H9 (cell line): ENCODE results near the gene LILRB3. TPM values are rescaled to one million over a fixed set of nuclear protein-coding genes. Genes with fewer than 3 reads are reported as not detected.
"Not testable (repeated sequence)": the region's sequence is repeated elsewhere in the genome, so short reads cannot be mapped to it uniquely, and the experiment has no call there.

ENCODE experiments used
- DNase-seq: peaks from one replicate; pipeline ENCODE4 v3.0.0-alpha.2; 2017
- H2AFZ ChIP-seq: one replicate; pipeline ENCODE4 v1.6.1; 2013; ENCODE audit warnings: mild to moderate bottlenecking, low read length, control low read depth, moderate library complexity
- H2AK5ac ChIP-seq: 2 replicates; pipeline ENCODE4 v1.6.1; 2013; ENCODE audit warnings: low read length, control low read depth, mixed read lengths; ENCODE audit not compliant: insufficient read length
- H2BK120ac ChIP-seq: one replicate; pipeline ENCODE4 v1.6.1; 2013; ENCODE audit warnings: low read depth, mild to moderate bottlenecking, low read length, control low read depth, inconsistent platforms; ENCODE audit not compliant: poor library complexity, severe bottlenecking
- H2BK12ac ChIP-seq: 2 replicates; pipeline ENCODE4 v1.6.1; 2013; ENCODE audit warnings: low read length, control low read depth, mixed read lengths, low read depth; ENCODE audit not compliant: insufficient read length
- H2BK15ac ChIP-seq: 2 replicates; pipeline ENCODE4 v1.6.1; 2013; ENCODE audit warnings: low read depth, low read length, control low read depth
- H2BK20ac ChIP-seq: one replicate; pipeline ENCODE4 v1.6.1; 2013; ENCODE audit warnings: low read depth, mild to moderate bottlenecking, low read length, control low read depth, inconsistent platforms; ENCODE audit not compliant: poor library complexity, severe bottlenecking
- H2BK5ac ChIP-seq: 2 replicates; pipeline ENCODE4 v1.6.1; 2013; ENCODE audit warnings: low read length, control low read depth, mixed read lengths; ENCODE audit not compliant: insufficient read length
- H3K14ac ChIP-seq: 2 replicates; pipeline ENCODE4 v1.6.1; 2013; ENCODE audit warnings: low read length, control low read depth; ENCODE audit not compliant: insufficient read depth
- H3K18ac ChIP-seq: 2 replicates; pipeline ENCODE4 v1.6.1; 2013; ENCODE audit warnings: low read depth, mild to moderate bottlenecking, mixed read lengths, low read length, control low read depth; ENCODE audit not compliant: insufficient read length
- H3K23ac ChIP-seq: 2 replicates; pipeline ENCODE4 v1.6.1; 2013; ENCODE audit warnings: low read length, control low read depth, mixed read lengths, low read depth; ENCODE audit not compliant: insufficient read length
- H3K23me2 ChIP-seq: 2 replicates; pipeline ENCODE4 v1.6.1; 2013; ENCODE audit warnings: low read depth, mild to moderate bottlenecking, mixed read lengths, low read length, control low read depth; ENCODE audit not compliant: insufficient read length, poor library complexity, severe bottlenecking
- H3K27ac ChIP-seq: 2 replicates; pipeline ENCODE4 v1.5.1; 2013; ENCODE audit warnings: low read length, control low read depth, mixed read lengths, low read depth; ENCODE audit not compliant: insufficient read length
- H3K27me3 ChIP-seq: 2 replicates; pipeline ENCODE4 v1.6.1; 2013; ENCODE audit warnings: low read length, control low read depth, inconsistent platforms; ENCODE audit not compliant: insufficient read depth
- H3K4ac ChIP-seq: 2 replicates; pipeline ENCODE4 v1.6.1; 2013; ENCODE audit warnings: low read depth, mild to moderate bottlenecking, control low read depth, inconsistent platforms, low read length, moderate library complexity
- H3K4me1 ChIP-seq: 2 replicates; pipeline ENCODE4 v1.6.1; 2013; ENCODE audit warnings: low read length, control low read depth, inconsistent platforms; ENCODE audit not compliant: insufficient read depth
- H3K4me2 ChIP-seq: 2 replicates; pipeline ENCODE4 v1.6.1; 2013; ENCODE audit warnings: low read length, control low read depth, mixed read lengths; ENCODE audit not compliant: insufficient read length, insufficient read depth
- H3K56ac ChIP-seq: 2 replicates; pipeline ENCODE4 v1.6.1; 2013; ENCODE audit warnings: low read depth, mild to moderate bottlenecking, mixed read lengths, low read length, control low read depth; ENCODE audit not compliant: insufficient read length
- H3K79me1 ChIP-seq: 2 replicates; pipeline ENCODE4 v1.6.1; 2013; ENCODE audit warnings: low read depth, mild to moderate bottlenecking, moderate library complexity, low read length, control low read depth, inconsistent platforms; ENCODE audit not compliant: insufficient read depth, poor library complexity, severe bottlenecking
- H3K79me2 ChIP-seq: 2 replicates; pipeline ENCODE4 v1.6.1; 2013; ENCODE audit warnings: low read length, control low read depth, inconsistent platforms; ENCODE audit not compliant: insufficient read depth
- H3K9ac ChIP-seq: 2 replicates; pipeline ENCODE4 v1.6.1; 2013; ENCODE audit warnings: low read length, control low read depth, mixed read lengths; ENCODE audit not compliant: insufficient read length; ENCODE audit errors: extremely low read depth
- H3K9me3 ChIP-seq: one replicate; pipeline ENCODE4 v1.6.1; 2013; ENCODE audit warnings: low read depth, low read length, inconsistent platforms; ENCODE audit not compliant: control insufficient read depth
- H3T11ph ChIP-seq: one replicate; pipeline ENCODE4 v1.6.1; 2013; ENCODE audit warnings: mild to moderate bottlenecking, low read length, control low read depth, inconsistent platforms
- H4K20me1 ChIP-seq: one replicate; pipeline ENCODE4 v1.6.1; 2013; ENCODE audit not compliant: control insufficient read depth, insufficient read length, insufficient read depth
- H4K5ac ChIP-seq: 2 replicates; pipeline ENCODE4 v1.6.1; 2013; ENCODE audit warnings: low read depth, mild to moderate bottlenecking, mixed read lengths, low read length, control low read depth; ENCODE audit not compliant: insufficient read length
- H4K8ac ChIP-seq: replicated peaks from 2 replicates; pipeline ENCODE4 v1.6.1; 2013; ENCODE audit warnings: low read length, control low read depth, mixed read lengths, low read depth; ENCODE audit not compliant: insufficient read length
- H4K91ac ChIP-seq: 2 replicates; pipeline ENCODE4 v1.6.1; 2013; ENCODE audit warnings: low read depth, mild to moderate bottlenecking, moderate library complexity, mixed read lengths, low read length, control low read depth; ENCODE audit not compliant: insufficient read length
- H3K27ac Mint-ChIP-seq, 3 experiments: 2 replicates in 2 of 3; 3 replicates in 1 of 3; pipeline ENCODE4 v1.8.0; 2020 to 2021; ENCODE audit warnings: mixed read lengths in 3 of 3, mild to moderate bottlenecking in 1 of 3, moderate library complexity in 1 of 3
- H3K27me3 Mint-ChIP-seq: 2 replicates; pipeline ENCODE4 v1.8.0; 2021; ENCODE audit warnings: low read depth, mild to moderate bottlenecking, moderate library complexity, mixed read lengths
- H3K36me3 Mint-ChIP-seq, 3 experiments: 2 replicates in 2 of 3; 3 replicates in 1 of 3; pipeline ENCODE4 v1.8.0; 2020 to 2021; ENCODE audit warnings: low read depth in 3 of 3, mixed read lengths in 3 of 3; ENCODE audit not compliant: insufficient read depth in 1 of 3
- H3K4me1 Mint-ChIP-seq, 2 experiments: 2 replicates each; pipeline ENCODE4 v1.8.0; 2020; ENCODE audit warnings: mixed read lengths in 2 of 2
- H3K4me3 Mint-ChIP-seq, 2 experiments: 2 replicates in 1 of 2; 3 replicates in 1 of 2; pipeline ENCODE4 v1.8.0; 2020 to 2021; ENCODE audit warnings: mild to moderate bottlenecking in 2 of 2, mixed read lengths in 2 of 2, moderate library complexity in 1 of 2
- H3K9me3 Mint-ChIP-seq, 2 experiments: 2 replicates in 1 of 2; 3 replicates in 1 of 2; pipeline ENCODE4 v1.8.0; 2020; ENCODE audit warnings: mild to moderate bottlenecking in 2 of 2, mixed read lengths in 2 of 2, moderate library complexity in 1 of 2
- WGBS: extraction: QIAGEN DNeasy Blood & Tissue Kit; methylation state at CpG from one replicate; pipeline ENCODE4 v1.1.7; 2013; ENCODE audit warnings: missing lambda C conversion rate, low lambda C conversion rate, mixed read lengths; ENCODE audit not compliant: insufficient read length; ENCODE audit errors: extremely low coverage; 5-methylcytosine and 5-hydroxymethylcytosine counted together
- total RNA-seq: library from RNA; stranded (reverse); gene quantifications from 2 replicates; pipeline ENCODE4 v1.2.1, GENCODE V29; 2021

Gene LILRB3
- total RNA-seq, 1 experiment from 2014 or later, result not detected

GRCh38 chr19:54242646-54243045 lies 19.8 kb upstream of the LILRB3 start, which contains the start of gene LILRA6:
Gene LILRA6 (minus strand): TSS chr19:54242790.
- not testable (repeated sequence) for H2BK5ac ChIP-seq, H3K4me1 ChIP-seq, H2BK15ac ChIP-seq, H4K8ac ChIP-seq, H2AK5ac ChIP-seq, H4K91ac ChIP-seq, H3K18ac ChIP-seq, H4K5ac ChIP-seq, H3K27ac ChIP-seq, H3K4me1 Mint-ChIP-seq, H2AFZ ChIP-seq, H3K23me2 ChIP-seq, DNase-seq, H3T11ph ChIP-seq, H2BK20ac ChIP-seq, H3K56ac ChIP-seq, H3K79me1 ChIP-seq, H4K20me1 ChIP-seq, H3K14ac ChIP-seq, H3K4me3 Mint-ChIP-seq, H3K27me3 ChIP-seq, H2BK120ac ChIP-seq, H3K27ac Mint-ChIP-seq, H3K9ac ChIP-seq, H3K4me2 ChIP-seq, H3K79me2 ChIP-seq, H2BK12ac ChIP-seq, H3K23ac ChIP-seq, H3K9me3 ChIP-seq, H3K4ac ChIP-seq, H3K36me3 Mint-ChIP-seq
- peaks cover 33% of the 10 kb centered on the region for H3K27me3 Mint-ChIP-seq
- WGBS, result no CpG with 5 or more reads among the region's 6 CpGs
- peaks cover 0 to 23% of the 10 kb centered on the region in 2 experiments; a peak in 2 of 5 replicates for H3K9me3 Mint-ChIP-seq

- not testable (repeated sequence) for H2BK20ac ChIP-seq, H3K4me2 ChIP-seq, H3K9ac ChIP-seq, H4K5ac ChIP-seq, H2AFZ ChIP-seq, H3K4me3 Mint-ChIP-seq, H3K27ac Mint-ChIP-seq, H3K4ac ChIP-seq, H3K4me1 ChIP-seq, H3K79me2 ChIP-seq, H2BK5ac ChIP-seq, H3K27me3 ChIP-seq, H3K79me1 ChIP-seq, DNase-seq, H4K91ac ChIP-seq, H3K56ac ChIP-seq, H3T11ph ChIP-seq, H3K14ac ChIP-seq, H2BK120ac ChIP-seq, H3K27ac ChIP-seq, H3K23me2 ChIP-seq, H2BK12ac ChIP-seq, H2BK15ac ChIP-seq, H3K18ac ChIP-seq, H3K36me3 Mint-ChIP-seq, H3K9me3 ChIP-seq, H2AK5ac ChIP-seq, H3K23ac ChIP-seq, H4K8ac ChIP-seq, H3K4me1 Mint-ChIP-seq, H4K20me1 ChIP-seq
- Mint-ChIP-seq H3K27me3 (peaks cover 32% of the 10 kb centered on the region), H3K9me3 (peaks cover 0 to 21% of the 10 kb centered on the region in 2 experiments; a peak in 2 of 5 replicates)
- WGBS, result no CpG with 5 or more reads among the region's 4 CpGs
Measured at GRCh38 chr19:54242234-54242633, 19.4 kb upstream of the LILRB3 start.
